Neural cell (in vitro differentiated cells): ENCODE results near the gene COL23A1.

Source experiments
- CTCF ChIP-seq: fragments of 450-650 bp; IDR thresholded peaks from 2 replicates; pipeline ENCODE4 v1.5.1; 2014; ENCODE audit warnings: antibody characterized with exemption, mild to moderate bottlenecking, moderate library complexity; ENCODE audit not compliant: poor library complexity, severe bottlenecking
- EP300 ChIP-seq: fragments of 450-650 bp; conservative IDR thresholded peaks from 2 replicates; pipeline ENCODE4 v1.6.1; 2014; ENCODE audit warnings: antibody characterized with exemption, mild to moderate bottlenecking, moderate library complexity; ENCODE audit not compliant: poor library complexity, severe bottlenecking
- EZH2 ChIP-seq: fragments of 200-600, 300-800 bp; shearing (Covaris generic), sonication (generic); IDR thresholded peaks from 2 replicates; pipeline ENCODE4 v1.6.1; 2014; ENCODE audit warnings: antibody characterized with exemption, low read length, borderline replicate concordance, mild to moderate bottlenecking; ENCODE audit not compliant: insufficient read depth, poor library complexity, severe bottlenecking
- RAD21 ChIP-seq: fragments of 450-650 bp; conservative IDR thresholded peaks from 2 replicates; pipeline ENCODE4 v1.6.1; 2014; ENCODE audit warnings: antibody characterized with exemption, mild to moderate bottlenecking, moderate library complexity
- REST ChIP-seq: IDR thresholded peaks from 2 replicates; pipeline ENCODE4 v1.6.1; 2012; ENCODE audit warnings: borderline replicate concordance
- TAF1 ChIP-seq: IDR thresholded peaks from 2 replicates; pipeline ENCODE4 v1.6.1; 2012; ENCODE audit warnings: low read depth

GRCh38 chr5:178423901-178424809, 166.0 kb downstream of the COL23A1 start:
- TF ChIP-seq CTCF (no peak), EP300 (no peak), EZH2 (no peak), REST (no peak), RAD21 (no peak), TAF1 (no peak)
